H9 (cell line): ENCODE measurements around the gene RHBDF1. TPM values are rescaled to one million over a fixed set of nuclear protein-coding genes. Genes with fewer than 3 reads are reported as not detected.

Experiments used
- DNase-seq: peaks from one replicate; pipeline ENCODE4 v3.0.0-alpha.2; 2017
- H2AFZ ChIP-seq: one replicate; pipeline ENCODE4 v1.6.1; 2013; ENCODE audit warnings: mild to moderate bottlenecking, low read length, control low read depth, moderate library complexity
- H2AK5ac ChIP-seq: 2 replicates; pipeline ENCODE4 v1.6.1; 2013; ENCODE audit warnings: low read length, control low read depth, mixed read lengths; ENCODE audit not compliant: insufficient read length
- H2BK120ac ChIP-seq: one replicate; pipeline ENCODE4 v1.6.1; 2013; ENCODE audit warnings: low read depth, mild to moderate bottlenecking, low read length, control low read depth, inconsistent platforms; ENCODE audit not compliant: poor library complexity, severe bottlenecking
- H2BK12ac ChIP-seq: 2 replicates; pipeline ENCODE4 v1.6.1; 2013; ENCODE audit warnings: low read length, control low read depth, mixed read lengths, low read depth; ENCODE audit not compliant: insufficient read length
- H2BK15ac ChIP-seq: 2 replicates; pipeline ENCODE4 v1.6.1; 2013; ENCODE audit warnings: low read depth, low read length, control low read depth
- H2BK20ac ChIP-seq: one replicate; pipeline ENCODE4 v1.6.1; 2013; ENCODE audit warnings: low read depth, mild to moderate bottlenecking, low read length, control low read depth, inconsistent platforms; ENCODE audit not compliant: poor library complexity, severe bottlenecking
- H2BK5ac ChIP-seq: 2 replicates; pipeline ENCODE4 v1.6.1; 2013; ENCODE audit warnings: low read length, control low read depth, mixed read lengths; ENCODE audit not compliant: insufficient read length
- H3K14ac ChIP-seq: 2 replicates; pipeline ENCODE4 v1.6.1; 2013; ENCODE audit warnings: low read length, control low read depth; ENCODE audit not compliant: insufficient read depth
- H3K18ac ChIP-seq: 2 replicates; pipeline ENCODE4 v1.6.1; 2013; ENCODE audit warnings: low read depth, mild to moderate bottlenecking, mixed read lengths, low read length, control low read depth; ENCODE audit not compliant: insufficient read length
- H3K23ac ChIP-seq: 2 replicates; pipeline ENCODE4 v1.6.1; 2013; ENCODE audit warnings: low read length, control low read depth, mixed read lengths, low read depth; ENCODE audit not compliant: insufficient read length
- H3K23me2 ChIP-seq: 2 replicates; pipeline ENCODE4 v1.6.1; 2013; ENCODE audit warnings: low read depth, mild to moderate bottlenecking, mixed read lengths, low read length, control low read depth; ENCODE audit not compliant: insufficient read length, poor library complexity, severe bottlenecking
- H3K27ac ChIP-seq: 2 replicates; pipeline ENCODE4 v1.5.1; 2013; ENCODE audit warnings: low read length, control low read depth, mixed read lengths, low read depth; ENCODE audit not compliant: insufficient read length
- H3K27me3 ChIP-seq: 2 replicates; pipeline ENCODE4 v1.6.1; 2013; ENCODE audit warnings: low read length, control low read depth, inconsistent platforms; ENCODE audit not compliant: insufficient read depth
- H3K4ac ChIP-seq: 2 replicates; pipeline ENCODE4 v1.6.1; 2013; ENCODE audit warnings: low read depth, mild to moderate bottlenecking, control low read depth, inconsistent platforms, low read length, moderate library complexity
- H3K4me1 ChIP-seq: 2 replicates; pipeline ENCODE4 v1.6.1; 2013; ENCODE audit warnings: low read length, control low read depth, inconsistent platforms; ENCODE audit not compliant: insufficient read depth
- H3K4me2 ChIP-seq: 2 replicates; pipeline ENCODE4 v1.6.1; 2013; ENCODE audit warnings: low read length, control low read depth, mixed read lengths; ENCODE audit not compliant: insufficient read length, insufficient read depth
- H3K56ac ChIP-seq: 2 replicates; pipeline ENCODE4 v1.6.1; 2013; ENCODE audit warnings: low read depth, mild to moderate bottlenecking, mixed read lengths, low read length, control low read depth; ENCODE audit not compliant: insufficient read length
- H3K79me1 ChIP-seq: 2 replicates; pipeline ENCODE4 v1.6.1; 2013; ENCODE audit warnings: low read depth, mild to moderate bottlenecking, moderate library complexity, low read length, control low read depth, inconsistent platforms; ENCODE audit not compliant: insufficient read depth, poor library complexity, severe bottlenecking
- H3K79me2 ChIP-seq: 2 replicates; pipeline ENCODE4 v1.6.1; 2013; ENCODE audit warnings: low read length, control low read depth, inconsistent platforms; ENCODE audit not compliant: insufficient read depth
- H3K9ac ChIP-seq: 2 replicates; pipeline ENCODE4 v1.6.1; 2013; ENCODE audit warnings: low read length, control low read depth, mixed read lengths; ENCODE audit not compliant: insufficient read length; ENCODE audit errors: extremely low read depth
- H3K9me3 ChIP-seq: one replicate; pipeline ENCODE4 v1.6.1; 2013; ENCODE audit warnings: low read depth, low read length, inconsistent platforms; ENCODE audit not compliant: control insufficient read depth
- H3T11ph ChIP-seq: one replicate; pipeline ENCODE4 v1.6.1; 2013; ENCODE audit warnings: mild to moderate bottlenecking, low read length, control low read depth, inconsistent platforms
- H4K20me1 ChIP-seq: one replicate; pipeline ENCODE4 v1.6.1; 2013; ENCODE audit not compliant: control insufficient read depth, insufficient read length, insufficient read depth
- H4K5ac ChIP-seq: 2 replicates; pipeline ENCODE4 v1.6.1; 2013; ENCODE audit warnings: low read depth, mild to moderate bottlenecking, mixed read lengths, low read length, control low read depth; ENCODE audit not compliant: insufficient read length
- H4K8ac ChIP-seq: replicated peaks from 2 replicates; pipeline ENCODE4 v1.6.1; 2013; ENCODE audit warnings: low read length, control low read depth, mixed read lengths, low read depth; ENCODE audit not compliant: insufficient read length
- H4K91ac ChIP-seq: 2 replicates; pipeline ENCODE4 v1.6.1; 2013; ENCODE audit warnings: low read depth, mild to moderate bottlenecking, moderate library complexity, mixed read lengths, low read length, control low read depth; ENCODE audit not compliant: insufficient read length
- H3K27ac Mint-ChIP-seq, 3 experiments: 2 replicates in 2 of 3; 3 replicates in 1 of 3; pipeline ENCODE4 v1.8.0; 2020 to 2021; ENCODE audit warnings: mixed read lengths in 3 of 3, mild to moderate bottlenecking in 1 of 3, moderate library complexity in 1 of 3
- H3K27me3 Mint-ChIP-seq: 2 replicates; pipeline ENCODE4 v1.8.0; 2021; ENCODE audit warnings: low read depth, mild to moderate bottlenecking, moderate library complexity, mixed read lengths
- H3K36me3 Mint-ChIP-seq, 3 experiments: 2 replicates in 2 of 3; 3 replicates in 1 of 3; pipeline ENCODE4 v1.8.0; 2020 to 2021; ENCODE audit warnings: low read depth in 3 of 3, mixed read lengths in 3 of 3; ENCODE audit not compliant: insufficient read depth in 1 of 3
- H3K4me1 Mint-ChIP-seq, 2 experiments: 2 replicates each; pipeline ENCODE4 v1.8.0; 2020; ENCODE audit warnings: mixed read lengths in 2 of 2
- H3K4me3 Mint-ChIP-seq, 2 experiments: 2 replicates in 1 of 2; 3 replicates in 1 of 2; pipeline ENCODE4 v1.8.0; 2020 to 2021; ENCODE audit warnings: mild to moderate bottlenecking in 2 of 2, mixed read lengths in 2 of 2, moderate library complexity in 1 of 2
- H3K9me3 Mint-ChIP-seq, 2 experiments: 2 replicates in 1 of 2; 3 replicates in 1 of 2; pipeline ENCODE4 v1.8.0; 2020; ENCODE audit warnings: mild to moderate bottlenecking in 2 of 2, mixed read lengths in 2 of 2, moderate library complexity in 1 of 2
- CTCF ChIP-seq: fragments of 200-600 bp; sonication (generic); conservative IDR thresholded peaks from 3 replicates; pipeline ENCODE4 v1.8.0; 2021; ENCODE audit warnings: antibody characterized with exemption, mild to moderate bottlenecking
- WGBS: extraction: QIAGEN DNeasy Blood & Tissue Kit; methylation state at CpG from one replicate; pipeline ENCODE4 v1.1.7; 2013; ENCODE audit warnings: missing lambda C conversion rate, low lambda C conversion rate, mixed read lengths; ENCODE audit not compliant: insufficient read length; ENCODE audit errors: extremely low coverage; 5-methylcytosine and 5-hydroxymethylcytosine counted together
- total RNA-seq: library from RNA; stranded (reverse); gene quantifications from 2 replicates; pipeline ENCODE4 v1.2.1, GENCODE V29; 2021

Gene RHBDF1
- total RNA-seq, 1 experiment from 2014 or later: 34.6 TPM

DNA sequence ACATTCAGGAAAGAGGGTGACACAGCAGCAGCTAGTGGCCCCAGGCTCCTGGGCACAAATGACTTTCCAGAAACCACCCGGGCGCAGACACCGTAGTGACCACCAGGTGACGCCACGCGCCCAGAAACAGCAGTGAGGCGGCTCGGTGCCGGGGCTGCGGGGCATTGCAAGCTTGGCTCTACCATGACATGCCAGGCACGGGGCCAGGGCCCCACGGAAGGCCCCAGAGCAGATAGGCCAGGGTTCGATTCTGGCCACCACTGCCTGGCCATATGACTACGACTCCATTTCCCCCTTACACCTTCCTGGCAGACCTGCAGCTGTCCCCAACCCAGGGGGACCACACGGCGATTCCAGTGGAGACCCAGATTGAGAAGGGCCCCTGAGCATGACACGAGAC is 6.7 kb downstream of the RHBDF1 start:
- no peak overlapping the region for H3K56ac ChIP-seq
- no peak overlapping the region for H3K4ac ChIP-seq
- no peak overlapping the region for H2BK120ac ChIP-seq
- no peak overlapping the region for H3K27ac Mint-ChIP-seq
- no peak overlapping the region for H2BK12ac ChIP-seq
- H3K36me3 Mint-ChIP-seq: peaks cover 5 to 17% (median 12%) of the 10 kb centered on the region in 3 experiments; a peak in 5 of 7 replicates
- H2BK5ac ChIP-seq: no peak overlapping the region
- H3K27me3 Mint-ChIP-seq: no peaks in the 10 kb centered on the region
- H3K18ac ChIP-seq: no peak overlapping the region
- no peak overlapping the region for H3K27ac ChIP-seq
- H4K91ac ChIP-seq: no peak overlapping the region
- no peak overlapping the region for H3K9ac ChIP-seq
- peak; percentile 87 for DNase-seq
- H3T11ph ChIP-seq: no peak overlapping the region
- H3K27me3 ChIP-seq: no peaks in the 10 kb centered on the region
- H4K20me1 ChIP-seq: no peaks in the 10 kb centered on the region
- H3K9me3 ChIP-seq: no peaks in the 10 kb centered on the region
- H2BK15ac ChIP-seq: no peak overlapping the region
- H3K4me1 Mint-ChIP-seq: peaks cover 15 to 23% of the 10 kb centered on the region in 2 experiments
- WGBS: no CpG with 5 or more reads among the region's 17 CpGs
- no peak overlapping the region for H2AK5ac ChIP-seq
- H3K14ac ChIP-seq: no peak overlapping the region
- H3K4me1 ChIP-seq: no peaks in the 10 kb centered on the region
- TF ChIP-seq CTCF: peak; percentile 98
- no peak overlapping the region for H4K5ac ChIP-seq
- no peak overlapping the region for H2BK20ac ChIP-seq
- no peak overlapping the region for H2AFZ ChIP-seq
- H3K79me1 ChIP-seq: no peaks in the 10 kb centered on the region
- no peaks in the 10 kb centered on the region for H3K9me3 Mint-ChIP-seq
- no peak overlapping the region for H3K23ac ChIP-seq
- no peak overlapping the region for H3K4me3 Mint-ChIP-seq
- no peaks in the 10 kb centered on the region for H3K23me2 ChIP-seq
- no peak overlapping the region for H3K4me2 ChIP-seq
- no peaks in the 10 kb centered on the region; the same call in 1 of the 2 replicates for H3K79me2 ChIP-seq
- no peak overlapping the region for H4K8ac ChIP-seq
